ENCODE results near the gene CNST.
A peak's percentile ranks its signal among the peaks of the same experiment; 100 is the strongest.
"Not testable (repeated sequence)": the region's sequence is repeated elsewhere in the genome, so short reads cannot be mapped to it uniquely, and the experiment has no call there.

Gene CNST

DNA sequence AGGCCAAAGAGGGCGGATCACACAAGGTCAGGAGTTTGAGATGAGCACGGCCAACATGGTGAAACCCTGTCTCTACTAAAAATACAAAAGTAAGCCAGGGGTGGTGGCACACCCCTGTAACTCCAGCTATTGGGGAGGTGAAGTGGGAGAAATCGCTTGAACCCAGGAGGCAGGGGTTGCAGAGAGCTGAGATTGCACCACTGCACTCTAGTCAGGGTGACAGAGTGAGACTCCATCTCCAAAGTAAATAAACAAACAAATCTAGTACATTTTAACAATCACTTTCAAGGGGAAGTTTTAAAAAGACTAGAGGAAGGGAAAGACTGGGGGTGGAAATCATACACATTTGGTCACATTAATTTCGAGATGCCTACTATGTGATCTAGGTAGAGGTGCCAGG lies 6.9 kb upstream of the CNST start:
- no peak for DNase-seq (ENCODE audit: low spot score)

DNA sequence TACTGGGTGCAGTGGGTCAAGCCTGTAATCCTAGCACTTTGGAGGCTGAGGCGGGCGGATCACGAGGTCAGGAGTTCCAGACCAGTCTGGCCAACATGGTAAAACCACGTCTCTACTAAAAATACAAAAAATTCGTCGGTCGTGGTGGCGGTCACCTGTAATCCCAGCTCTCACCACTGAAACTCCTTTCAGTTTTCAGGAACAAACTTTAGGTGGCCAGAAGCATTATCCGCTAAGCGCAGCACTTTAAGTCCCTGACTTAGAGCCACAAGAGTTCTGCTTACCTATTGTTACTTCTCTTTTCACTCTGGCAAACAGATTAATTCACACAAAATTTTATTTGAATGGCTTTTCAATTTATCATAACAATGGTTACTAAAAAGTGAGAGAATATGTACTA lies 5.4 kb upstream of the CNST start:
- DNase-seq (ENCODE audit: low spot score): not testable (repeated sequence)

DNA sequence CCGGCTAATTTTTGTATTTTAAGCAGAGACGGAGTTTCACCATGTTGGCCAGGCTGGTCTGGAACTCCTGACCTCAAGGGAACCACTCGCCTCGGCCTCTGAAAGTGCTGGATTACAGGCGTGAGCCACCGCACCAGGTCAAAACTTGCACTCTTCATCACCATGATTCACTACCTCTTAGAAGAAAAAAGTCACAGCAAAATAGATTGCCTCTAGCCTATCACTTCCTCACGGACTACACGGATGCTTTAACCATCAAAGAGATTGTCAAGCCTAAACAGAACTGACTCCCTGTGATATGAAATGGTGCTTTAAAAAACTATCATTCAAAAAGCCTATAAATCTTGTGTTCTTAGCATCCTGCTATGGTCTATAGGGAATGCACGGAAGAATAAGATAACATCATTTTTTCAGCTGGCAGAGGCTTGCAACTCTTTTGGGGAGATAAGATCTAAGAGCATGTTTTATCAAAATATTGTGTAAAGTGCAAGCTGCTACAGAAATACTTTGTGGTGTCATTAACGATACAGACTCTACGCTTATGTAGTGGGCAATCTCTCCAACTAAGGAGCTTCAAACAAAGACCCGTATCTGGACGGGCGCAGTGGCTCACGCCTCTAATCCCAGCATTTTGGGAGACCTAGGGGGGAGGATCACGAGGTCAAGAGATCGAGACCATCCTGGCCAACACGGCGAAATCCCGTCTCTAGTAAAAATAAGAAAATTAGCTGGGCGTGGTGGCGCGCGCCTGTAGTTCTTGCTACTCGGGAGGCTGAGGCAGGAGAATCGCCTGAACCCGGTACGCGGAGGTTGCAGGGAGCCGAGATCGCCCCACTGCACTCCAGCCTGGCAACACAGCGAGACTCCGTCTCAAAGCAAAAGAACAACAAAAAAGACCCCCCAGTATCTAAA lies 1.2 kb upstream of the CNST start:
- no peak for DNase-seq (ENCODE audit: low spot score)

DNA sequence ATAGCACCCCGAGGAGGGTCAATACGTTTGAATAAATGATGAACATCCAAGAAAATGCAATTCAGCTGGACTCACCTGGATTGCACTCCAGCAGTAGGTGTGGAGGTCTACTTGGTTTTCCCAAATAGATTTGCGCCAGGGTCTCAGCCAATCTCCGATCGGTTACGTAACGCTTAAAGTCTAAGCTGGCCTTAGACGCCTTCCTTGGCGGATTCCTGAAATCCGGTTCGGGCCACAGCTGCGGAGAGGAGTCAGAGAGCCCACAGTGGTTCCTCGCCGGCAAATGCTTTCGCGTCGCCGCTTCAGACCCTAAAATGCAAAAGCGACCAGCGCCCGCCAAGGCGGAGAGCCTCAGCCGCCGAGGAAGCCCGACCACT lies 517 bp upstream of the CNST start:
- no peak for DNase-seq (ENCODE audit: low spot score)

DNA sequence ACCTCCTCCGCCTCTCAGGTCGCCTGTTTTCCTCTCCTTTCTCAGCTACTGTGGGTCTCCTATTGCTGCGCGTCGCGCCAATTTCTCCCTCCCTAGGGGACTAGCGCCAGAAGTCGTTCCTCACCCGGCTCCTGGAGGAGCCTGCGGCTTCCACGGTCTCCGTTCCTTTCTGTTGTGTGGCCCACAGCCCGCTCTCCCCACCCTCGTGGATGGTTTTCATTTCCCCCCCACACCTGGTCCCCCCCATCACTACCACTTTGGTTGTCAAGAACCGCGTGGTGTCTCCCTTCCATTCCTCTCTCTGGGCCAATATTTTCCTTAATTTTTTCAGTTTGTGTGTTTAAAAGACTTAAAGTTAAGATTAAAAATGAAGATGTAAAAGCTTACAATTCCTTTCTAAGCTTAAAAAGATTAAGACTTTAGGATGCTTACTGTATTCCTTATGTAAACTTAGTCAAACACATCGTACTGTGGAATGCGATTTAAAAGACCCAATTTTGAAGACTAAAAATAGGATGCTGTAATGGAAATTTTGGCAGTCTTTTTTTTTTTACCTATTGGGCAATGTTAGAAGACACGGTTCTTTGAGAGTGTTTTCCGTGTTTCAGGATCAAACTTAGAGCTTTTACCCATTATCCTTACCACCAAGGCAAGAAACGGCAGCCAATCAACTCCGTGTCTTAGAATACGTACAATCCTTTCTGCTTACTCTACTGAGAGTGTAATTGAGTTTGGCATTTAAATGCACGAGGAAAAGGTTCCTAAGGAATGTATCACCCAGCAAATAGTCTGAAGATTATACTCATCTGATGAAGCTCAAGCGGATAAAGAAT lies 773 bp downstream of the CNST start:
- peak; percentile 75 for DNase-seq (ENCODE audit: low spot score)

DNA sequence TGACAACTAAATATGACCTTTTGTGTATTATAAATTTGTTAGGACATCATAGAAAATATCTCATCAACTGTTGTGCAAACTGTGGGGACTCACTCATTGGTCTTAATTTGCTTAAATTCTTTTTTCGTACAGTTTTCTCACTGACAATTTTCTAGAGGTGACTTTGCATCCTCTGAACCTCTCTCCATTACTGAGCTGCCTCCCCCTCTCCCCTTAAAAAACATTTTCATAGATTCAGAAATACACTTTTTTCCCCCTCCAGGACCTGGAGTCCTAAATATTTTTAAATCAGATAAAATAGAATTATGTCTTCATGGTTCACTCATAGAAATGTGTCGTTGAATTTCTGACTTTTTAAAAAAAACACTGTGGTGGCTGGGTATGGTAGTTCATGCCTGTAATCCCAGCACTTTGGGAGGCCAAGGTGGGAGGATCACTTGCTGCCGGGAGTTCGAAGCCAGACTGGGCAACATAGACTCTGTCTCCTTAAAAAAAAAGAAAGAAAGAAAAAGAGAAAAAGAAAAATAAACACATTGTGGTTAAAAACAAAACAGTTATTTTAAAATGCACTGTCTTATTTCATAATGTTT lies 1.5 kb downstream of the CNST start:
- DNase-seq (ENCODE audit: low spot score): no peak

DNA sequence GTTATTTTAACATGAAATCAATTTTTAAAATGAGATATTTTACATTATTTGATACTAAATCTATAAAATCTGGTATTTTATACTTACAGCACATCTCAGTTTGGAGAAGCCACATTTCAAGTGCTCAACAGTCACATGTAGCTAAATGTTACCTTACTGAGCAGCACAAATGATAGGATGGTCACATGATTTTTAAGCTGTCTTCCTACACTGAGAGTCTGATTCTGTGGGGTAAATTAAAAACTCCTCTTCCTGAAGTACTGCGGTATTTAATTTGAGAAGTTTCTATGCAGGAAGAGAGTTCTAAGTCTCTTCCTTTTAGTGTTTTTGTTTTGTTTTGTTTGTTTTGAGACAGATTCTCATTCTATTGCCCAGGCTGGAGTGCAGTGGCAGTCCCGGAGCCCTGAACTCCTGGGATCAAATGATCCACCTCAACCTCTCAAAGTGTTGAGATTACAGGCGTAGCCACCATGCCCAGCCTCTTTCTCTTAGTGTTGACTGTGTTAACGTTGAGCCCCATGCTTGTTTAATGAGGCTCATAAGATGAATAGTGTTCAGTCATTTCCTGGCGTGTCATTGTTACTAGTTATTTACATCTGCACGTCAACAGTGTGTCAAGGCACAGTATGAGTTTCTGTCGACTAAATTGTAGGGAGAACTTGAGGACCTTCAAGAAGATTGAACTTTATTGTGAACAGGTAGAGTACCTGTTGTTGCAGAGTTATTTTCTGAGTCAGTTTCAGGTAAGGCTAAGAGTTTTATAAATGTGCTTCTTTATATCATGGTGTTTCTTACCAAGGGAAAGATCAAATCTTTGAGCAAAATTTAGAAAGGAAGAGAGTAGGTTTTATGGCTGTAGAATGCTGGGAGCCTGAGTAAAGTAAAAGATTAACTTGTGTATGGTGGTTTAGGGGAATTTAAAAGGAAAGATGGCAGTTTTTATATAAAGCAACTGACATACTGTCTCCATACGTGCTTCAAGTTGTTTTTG lies 3.3 kb downstream of the CNST start:
- DNase-seq (ENCODE audit: low spot score): peak; percentile 77

DNA sequence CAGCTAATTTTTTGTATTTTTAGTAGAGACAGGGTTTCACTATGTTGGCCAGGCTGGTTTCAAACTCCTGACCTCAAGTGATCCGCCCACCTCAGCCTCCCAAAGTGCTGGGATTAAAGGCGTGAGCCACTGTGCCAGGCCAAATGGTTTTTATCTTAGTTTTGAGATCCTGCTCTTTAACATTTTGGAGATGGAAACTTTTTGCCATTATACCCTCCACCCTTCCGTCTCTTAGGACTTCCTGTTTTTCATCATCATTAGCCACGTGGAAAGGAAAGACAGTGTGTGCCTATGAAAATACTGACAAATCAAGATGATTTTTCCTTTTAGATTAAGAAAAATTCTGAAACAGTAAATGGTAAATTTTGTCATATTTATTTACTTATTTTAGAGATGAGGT lies 5.1 kb downstream of the CNST start:
- DNase-seq (ENCODE audit: low spot score): peak; percentile 69

DNA sequence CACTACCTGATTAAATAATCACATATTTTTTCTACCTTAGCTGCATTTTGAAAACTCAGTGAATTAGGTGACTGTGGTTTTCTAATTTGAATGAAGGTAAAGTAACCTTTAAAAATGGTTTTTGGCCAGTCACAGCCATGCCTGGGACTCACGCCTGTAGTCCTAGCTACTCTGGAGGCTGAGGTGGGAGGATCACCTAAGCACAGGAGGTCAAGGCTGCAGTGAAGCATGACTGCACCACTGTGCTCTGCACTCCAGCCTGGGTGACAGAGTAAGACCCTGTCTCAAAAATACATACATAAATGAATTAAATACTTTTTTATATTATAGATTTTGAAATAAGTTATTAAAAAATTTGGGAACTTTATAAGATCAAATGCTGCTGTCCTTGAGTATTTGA lies 5.7 kb downstream of the CNST start:
- no peak for DNase-seq (ENCODE audit: low spot score)

DNA sequence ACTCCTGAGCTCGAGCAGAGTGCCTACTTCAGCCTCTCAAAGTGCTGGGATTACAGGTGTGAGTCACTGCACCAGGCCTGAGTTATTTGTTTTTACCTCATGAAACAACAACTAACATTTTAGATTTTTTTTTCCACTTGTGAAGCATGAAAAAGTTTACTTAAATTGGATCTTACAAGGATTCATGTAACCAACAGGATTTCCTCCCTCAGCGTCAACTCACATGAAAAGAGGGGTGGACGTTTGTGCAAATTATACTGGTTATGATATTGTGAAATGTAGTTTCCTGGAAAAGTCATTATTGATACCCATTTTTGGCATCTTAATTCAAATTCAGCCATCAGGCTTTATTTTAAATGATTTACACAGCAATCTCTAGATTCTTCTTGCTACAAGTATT lies 6.5 kb downstream of the CNST start:
- DNase-seq (ENCODE audit: low spot score): no peak

DNA sequence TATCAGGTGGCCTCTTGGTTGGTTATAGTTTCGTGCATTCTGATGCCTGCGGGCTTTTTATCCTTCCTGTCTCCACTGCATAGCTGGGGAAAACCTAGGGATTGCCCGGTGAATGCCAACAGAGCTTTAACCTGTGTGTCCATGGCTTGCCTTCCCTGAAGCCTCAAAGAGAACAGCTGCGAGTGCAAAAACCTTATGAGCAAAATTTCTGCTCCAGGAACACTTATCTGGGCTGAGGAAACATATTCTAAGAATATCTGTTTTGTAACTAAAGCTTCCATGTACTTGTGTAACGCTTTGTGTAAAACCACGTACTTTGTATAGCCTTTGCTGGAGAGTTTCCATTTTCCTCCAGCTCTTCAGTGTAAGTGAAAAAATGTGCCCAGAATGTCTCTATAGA lies 7.2 kb downstream of the CNST start:
- DNase-seq (ENCODE audit: low spot score): no peak

DNA sequence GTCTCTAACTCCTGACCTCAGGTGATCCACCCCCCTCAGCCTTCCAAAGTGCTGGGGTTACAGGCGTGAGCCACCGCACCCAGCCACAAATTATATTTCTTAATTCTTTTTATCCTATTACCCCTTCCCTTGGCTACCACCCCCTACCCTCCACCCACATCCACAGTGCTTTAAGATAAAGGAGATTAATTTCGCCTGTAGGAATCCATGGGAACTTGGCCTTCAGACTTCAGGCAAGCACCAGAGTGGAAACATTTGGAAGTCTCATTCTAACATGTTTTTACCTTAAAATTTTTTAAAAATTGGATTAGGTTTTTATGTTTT lies 10.4 kb downstream of the CNST start:
- no peak for DNase-seq (ENCODE audit: low spot score)

DNA sequence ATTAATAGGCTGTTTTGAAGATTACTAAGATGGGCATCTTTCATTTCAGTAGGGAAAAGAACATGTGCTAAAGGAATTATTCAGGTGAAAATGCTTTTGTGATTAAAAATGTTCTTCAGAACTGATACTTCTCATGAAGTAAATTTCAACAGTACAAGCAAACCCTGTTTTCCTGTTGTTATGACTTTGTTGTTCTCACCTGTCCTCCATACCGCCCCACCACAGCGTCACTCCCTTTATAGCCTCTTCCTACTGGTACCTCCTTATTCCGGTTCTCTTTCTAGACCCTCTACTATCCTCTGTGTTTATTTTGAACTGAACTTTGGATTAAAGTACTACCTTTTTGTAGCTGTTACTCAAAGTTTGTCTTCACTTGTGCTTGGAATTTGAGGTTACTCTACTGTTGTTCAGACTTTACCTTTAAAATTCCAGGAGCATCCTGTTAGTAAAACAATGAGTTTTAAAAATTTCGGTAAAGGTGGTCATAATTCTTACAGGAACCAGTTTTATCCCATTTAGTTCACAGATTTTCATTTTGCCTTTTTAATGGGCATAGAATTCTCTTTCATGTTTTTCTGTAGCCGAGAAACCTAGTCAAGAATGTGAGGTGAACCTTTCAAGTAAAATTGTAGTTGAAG lies 10.9 kb downstream of the CNST start:
- no peak for DNase-seq (ENCODE audit: low spot score)

DNA sequence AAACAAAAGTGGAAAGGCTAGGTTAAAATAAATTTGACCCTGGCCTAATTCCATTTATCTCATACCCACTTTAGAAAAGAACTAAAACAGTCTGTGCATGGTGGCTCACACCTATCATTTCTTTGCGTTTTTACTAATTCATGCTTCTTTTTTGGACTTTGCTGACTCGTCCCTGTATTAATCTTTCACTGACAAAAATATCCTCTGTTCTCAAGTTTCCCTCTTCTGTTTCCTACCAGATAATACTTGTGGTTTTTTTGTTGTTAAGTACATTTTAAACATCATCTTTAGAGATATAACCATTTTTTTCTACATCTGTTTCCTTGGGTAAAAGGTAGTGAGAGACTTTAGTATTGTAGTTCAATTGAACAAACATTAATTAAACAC lies 11.5 kb downstream of the CNST start:
- DNase-seq (ENCODE audit: low spot score): no peak

DNA sequence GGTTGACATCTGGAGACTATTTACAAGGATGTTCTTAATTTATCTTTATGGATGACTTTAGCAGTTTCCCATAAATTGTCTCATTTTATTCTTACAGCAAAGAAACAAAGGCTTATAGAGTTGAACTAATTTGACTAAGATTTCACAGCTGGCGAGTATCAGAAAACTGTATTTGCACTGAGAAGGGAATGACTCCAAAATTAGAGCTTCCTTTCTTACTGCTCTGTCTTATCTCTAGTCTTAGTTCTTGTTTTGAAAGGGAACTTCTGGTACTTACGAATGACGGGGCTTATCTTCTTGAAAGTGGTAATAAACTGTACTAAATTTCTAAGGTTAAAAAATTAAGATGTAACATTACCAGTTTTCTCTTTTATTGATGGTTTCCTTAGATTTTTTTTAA lies 13.6 kb downstream of the CNST start:
- peak; percentile 64 for DNase-seq (ENCODE audit: low spot score)

DNA sequence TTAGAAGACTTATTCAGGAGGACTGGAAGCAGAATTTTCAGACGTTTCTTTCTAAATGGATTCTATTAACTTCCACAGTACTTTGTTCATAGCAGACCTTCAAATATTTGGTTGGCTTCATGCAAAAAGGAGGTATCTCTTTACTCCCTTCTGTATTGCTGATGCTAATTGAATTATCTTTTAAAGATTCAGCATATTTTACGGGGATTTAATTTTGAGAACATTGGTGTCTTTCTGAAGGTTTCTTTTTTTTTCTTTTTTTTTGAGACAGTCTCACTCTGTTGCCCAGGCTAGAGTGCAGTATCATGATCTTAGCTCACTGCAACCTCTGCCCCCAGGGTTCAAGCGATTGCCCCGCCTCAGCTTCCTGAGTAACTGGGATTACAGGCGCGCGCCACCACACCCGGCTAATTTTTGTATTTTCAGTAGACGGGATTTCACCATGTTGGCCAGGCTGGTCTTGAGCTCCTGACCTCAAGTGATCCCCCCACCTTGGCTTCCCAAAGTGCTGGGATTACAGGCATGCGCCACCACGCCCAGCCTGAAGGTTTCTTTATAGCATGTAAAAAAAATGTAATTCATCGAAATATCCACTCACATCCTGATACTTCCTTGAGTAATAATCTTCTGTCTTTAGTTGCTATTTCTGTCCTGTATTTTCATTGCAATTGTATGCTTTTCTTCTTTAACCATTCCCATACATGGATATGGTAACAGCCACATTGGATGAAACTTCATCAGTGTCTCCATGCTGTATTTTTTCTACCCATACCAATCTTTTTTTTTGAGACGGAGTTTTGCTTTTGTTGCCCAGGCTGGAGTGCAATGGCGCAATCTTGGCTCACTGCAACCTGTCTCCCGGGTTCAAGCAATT lies 14.5 kb downstream of the CNST start:
- DNase-seq (ENCODE audit: low spot score): no peak

DNA sequence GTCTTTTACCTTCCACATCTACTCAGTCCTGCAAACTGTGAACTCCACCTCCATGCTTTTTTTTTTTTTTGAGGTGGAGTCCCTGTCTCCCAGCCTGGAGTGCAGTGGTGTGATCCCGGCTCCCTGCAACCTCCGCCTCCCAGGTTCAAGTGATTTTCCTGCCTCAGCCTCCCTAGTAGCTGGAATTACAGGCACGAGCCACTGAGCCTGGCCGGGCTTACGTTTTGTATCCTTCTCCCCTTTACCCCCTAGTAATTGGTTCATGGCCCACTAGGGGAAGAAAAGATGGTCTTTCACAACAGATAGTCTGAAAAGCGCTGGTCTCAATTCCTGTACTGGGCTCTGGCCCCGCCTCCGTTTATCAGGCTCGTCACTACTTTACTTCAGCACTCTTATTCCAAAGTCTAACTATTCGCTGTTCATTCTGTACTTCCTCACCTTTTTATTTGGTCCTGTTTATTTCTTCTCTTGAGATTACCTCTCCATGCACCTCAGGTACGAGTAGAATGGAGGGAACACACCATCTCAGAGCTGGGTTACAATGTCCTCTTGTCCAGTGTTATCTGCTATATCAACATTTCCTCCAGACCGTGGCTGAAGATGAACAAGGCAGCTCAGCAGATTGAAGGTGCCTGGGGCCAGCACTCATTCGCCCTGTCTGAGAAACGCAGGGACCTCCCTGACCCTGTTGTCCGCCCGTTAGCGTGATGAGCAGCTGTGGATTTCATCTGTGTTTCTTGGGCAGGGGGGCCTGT lies 16.2 kb downstream of the CNST start:
- no peak for DNase-seq (ENCODE audit: low spot score)

DNA sequence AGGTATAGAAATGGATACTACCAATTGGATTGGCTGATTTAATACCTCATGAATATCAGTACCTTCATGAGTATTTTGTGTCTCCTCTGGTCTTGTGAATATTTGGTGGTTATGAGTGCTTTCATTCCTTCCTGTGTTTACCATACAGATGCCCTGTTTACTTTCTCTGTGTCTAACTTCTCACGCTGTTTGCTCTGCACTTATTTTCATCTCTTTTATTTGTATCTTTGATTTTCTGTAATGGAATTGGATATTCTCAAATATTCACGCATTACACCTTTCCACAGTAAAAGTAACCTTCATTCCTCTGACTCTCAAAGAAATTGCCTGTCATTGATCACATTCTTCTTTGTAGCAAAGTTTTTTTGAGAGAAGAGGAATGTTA lies 16.8 kb downstream of the CNST start:
- DNase-seq (ENCODE audit: low spot score): no peak

DNA sequence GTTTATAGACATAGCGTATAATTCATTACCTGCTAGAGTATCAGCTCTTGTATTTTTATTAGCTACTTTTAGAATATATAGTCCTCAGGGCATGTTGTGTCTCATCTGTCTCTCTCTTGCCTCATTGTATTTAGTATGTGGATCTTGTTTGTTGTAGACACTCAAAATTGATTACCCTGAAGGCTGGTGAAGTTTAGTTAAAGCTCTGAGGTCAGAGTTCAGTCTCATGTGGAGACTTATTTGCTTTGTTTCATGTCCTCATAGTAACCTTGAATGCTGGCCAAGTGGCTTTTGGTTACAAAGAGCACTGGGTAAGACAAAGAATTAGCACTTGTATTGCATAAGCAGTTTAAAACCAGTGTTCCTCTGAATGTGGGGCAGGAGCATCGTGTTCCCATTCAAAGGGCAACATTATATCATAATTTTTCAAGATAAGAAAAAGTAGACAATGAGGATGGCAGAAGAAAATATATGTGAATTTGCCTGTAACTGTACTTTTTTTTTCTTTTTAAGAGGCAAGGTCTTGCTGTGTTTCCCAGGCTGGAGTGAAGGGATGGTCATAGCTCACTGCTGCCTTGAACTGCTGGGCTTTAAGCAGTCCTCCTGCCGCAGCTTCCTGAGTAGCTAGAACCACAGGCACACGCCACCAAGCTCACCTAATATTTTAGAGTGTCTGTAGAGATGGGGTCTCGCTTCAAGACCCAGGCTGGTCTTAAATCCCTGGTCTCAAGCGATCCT lies 17.4 kb downstream of the CNST start:
- DNase-seq (ENCODE audit: low spot score): no peak
